Ovary (tissue), 9 donors: ENCODE measurements around the gene CEP162. TPM values are rescaled to one million over a fixed set of nuclear protein-coding genes. Genes with fewer than 3 reads are reported as not detected.

Experiments used
- DNase-seq, 5 donors: peaks; one replicate each; pipeline ENCODE4 v3.0.0-alpha.2; 2019 to 2020
- H3K27ac ChIP-seq, 2 donors: fragments of 200-600 bp; one replicate each; pipeline versions ENCODE4 v1.5.1 to v1.8.0; 2019 to 2022
- H3K27me3 ChIP-seq: fragments of 200-600 bp; one replicate; pipeline ENCODE4 v1.8.0; 2022
- H3K36me3 ChIP-seq: fragments of 200-600 bp; sonication (generic); one replicate; pipeline ENCODE4 v1.5.1; 2019
- H3K4me1 ChIP-seq: one replicate; pipeline ENCODE4 v1.8.1; 2013; ENCODE audit warnings: mild to moderate bottlenecking, moderate library complexity; ENCODE audit not compliant: insufficient read depth
- H3K4me3 ChIP-seq: fragments of 200-600 bp; sonication (generic); one replicate; pipeline ENCODE4 v1.5.1; 2017
- H3K9me3 ChIP-seq, 2 donors: fragments of 200-600 bp in 1 of 2; sonication (generic) in 1 of 2; one replicate each; pipeline versions ENCODE4 v1.5.1 to v1.8.1; 2013 to 2019; ENCODE audit warnings: mild to moderate bottlenecking in 1 of 2, moderate library complexity in 1 of 2
- EP300 ChIP-seq: sonication (generic); formaldehyde crosslinking; IDR thresholded peaks from one replicate; pipeline ENCODE4 v1.6.1; 2017; ENCODE audit warnings: antibody characterized with exemption
- POLR2A ChIP-seq: fragments of 450-650 bp; IDR thresholded peaks from one replicate; pipeline ENCODE4 v1.6.1; 2017; ENCODE audit warnings: antibody characterized with exemption, mild to moderate bottlenecking, moderate library complexity
- WGBS, 3 donors: extraction: QIAGEN DNeasy Blood & Tissue Kit in 1 of 3; methylation state at CpG; one replicate each; pipeline versions ENCODE4 v1.1.5 to v1.1.7; 2013 to 2017; 5-methylcytosine and 5-hydroxymethylcytosine counted together
- intact Hi-C, 4 donors: fragments of 100-400 bp; cut with DNase I; formaldehyde crosslinking; loops; one replicate each; pipeline versions ENCODE4 v1.11.0 to v1.15.1; 2022 to 2023
- polyA plus RNA-seq, 2 donors: library from polyadenylated mRNA; stranded (reverse); fragments of 200-250 nt in 1 of 2; fragments of 350-450 nt in 1 of 2; fragmentation: Illumina TruSeq in 1 of 2; extraction: RNeasy Lipid Tissue Mini Kit (QIAGEN cat#74804) in 1 of 2; gene quantifications; one replicate each; pipeline ENCODE4 v1.2.3, GENCODE V29; 2013 to 2014
- total RNA-seq, 7 donors: library from RNA; depleted of rRNA in 2 of 7; stranded (reverse); fragments of >200 nt in 2 of 7; fragmentation: NEBNext Ultra II Directional in 3 of 7; extraction: Animal tissue kit (Norgen Biotek cat#: 25700) in 3 of 7; gene quantifications; one replicate each; pipeline versions ENCODE4 v1.1.0 to v1.2.4, GENCODE V29; 2016 to 2023
- TF ChIP-seq, protein P1 (sequence below), 3 donors: fragments of 450-650 bp in 2 of 3; fragments of 200-600 bp in 1 of 3; IDR thresholded peaks; one replicate each; pipeline versions ENCODE4 v1.5.1 to v1.8.0; 2016 to 2022; ENCODE audit warnings: antibody characterized with exemption in 3 of 3, mild to moderate bottlenecking in 1 of 3
- donor health status: DM: no; HTN: no; CAD: no; lungs with moderate emphysema.
- donor health status: DM: no; HTN: no; CAD: no.
- donor health status: Bipolar disorder and iron deficiency.
- donor health status: DM: yes; HTN: yes; CAD: no.
- donor health status: DM: no; HTN: no; CAD: no.
- donor health status: DM: yes; HTN: yes; CAD: no.

CEP162 gene
- total and polyA plus RNA-seq, 9 donors: 5.3 to 16.8 (median 9.7) TPM

DNA sequence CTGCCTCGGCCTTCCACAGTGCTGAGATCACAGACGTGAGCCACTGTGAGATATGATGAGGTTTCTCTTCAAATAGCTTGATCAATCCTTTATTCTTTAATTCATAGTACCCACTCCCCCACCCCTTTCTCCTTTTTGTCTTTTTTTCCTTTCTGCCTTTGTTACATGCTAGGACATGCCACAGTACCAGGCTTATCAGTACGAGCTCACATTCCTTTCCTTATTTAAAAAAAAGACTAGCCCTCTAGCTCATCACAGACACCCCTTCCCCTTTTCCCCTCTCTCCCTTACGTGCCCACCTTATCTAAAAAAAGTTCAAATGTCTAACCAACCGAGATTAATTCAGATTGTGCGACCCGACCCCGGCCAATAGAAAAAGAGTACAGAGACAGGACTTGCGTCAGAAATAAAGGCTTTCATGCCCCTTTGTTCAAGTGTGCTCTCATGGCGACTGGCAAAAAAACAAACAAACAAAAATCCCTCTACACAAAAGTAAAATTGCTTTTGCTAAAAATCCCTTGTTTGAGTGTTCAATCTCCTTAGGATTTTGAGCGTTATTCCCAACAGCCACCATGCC lies 144.7 kb downstream of the CEP162 start:
- Histone ChIP-seq H3K27me3 (no peaks in the 10 kb centered on the region), H3K4me3 (no peak overlapping the region), H3K4me1 (no peaks in the 10 kb centered on the region), H3K27ac (no peak overlapping the region), H3K36me3 (no peaks in the 10 kb centered on the region), H3K9me3 (no peaks in the 10 kb centered on the region)
- DNase-seq: no peak
- intact Hi-C loops: no loop called here
- TF ChIP-seq POLR2A (no peak), EP300 (no peak)
- TF ChIP-seq, protein P1, sequence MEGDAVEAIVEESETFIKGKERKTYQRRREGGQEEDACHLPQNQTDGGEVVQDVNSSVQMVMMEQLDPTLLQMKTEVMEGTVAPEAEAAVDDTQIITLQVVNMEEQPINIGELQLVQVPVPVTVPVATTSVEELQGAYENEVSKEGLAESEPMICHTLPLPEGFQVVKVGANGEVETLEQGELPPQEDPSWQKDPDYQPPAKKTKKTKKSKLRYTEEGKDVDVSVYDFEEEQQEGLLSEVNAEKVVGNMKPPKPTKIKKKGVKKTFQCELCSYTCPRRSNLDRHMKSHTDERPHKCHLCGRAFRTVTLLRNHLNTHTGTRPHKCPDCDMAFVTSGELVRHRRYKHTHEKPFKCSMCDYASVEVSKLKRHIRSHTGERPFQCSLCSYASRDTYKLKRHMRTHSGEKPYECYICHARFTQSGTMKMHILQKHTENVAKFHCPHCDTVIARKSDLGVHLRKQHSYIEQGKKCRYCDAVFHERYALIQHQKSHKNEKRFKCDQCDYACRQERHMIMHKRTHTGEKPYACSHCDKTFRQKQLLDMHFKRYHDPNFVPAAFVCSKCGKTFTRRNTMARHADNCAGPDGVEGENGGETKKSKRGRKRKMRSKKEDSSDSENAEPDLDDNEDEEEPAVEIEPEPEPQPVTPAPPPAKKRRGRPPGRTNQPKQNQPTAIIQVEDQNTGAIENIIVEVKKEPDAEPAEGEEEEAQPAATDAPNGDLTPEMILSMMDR (IDR thresholded peaks at IDR 0.05): no peak
- 74 to 81% (median 78%) methylated on average over 11 of the region's 11 CpGs for WGBS, 3 donors

DNA sequence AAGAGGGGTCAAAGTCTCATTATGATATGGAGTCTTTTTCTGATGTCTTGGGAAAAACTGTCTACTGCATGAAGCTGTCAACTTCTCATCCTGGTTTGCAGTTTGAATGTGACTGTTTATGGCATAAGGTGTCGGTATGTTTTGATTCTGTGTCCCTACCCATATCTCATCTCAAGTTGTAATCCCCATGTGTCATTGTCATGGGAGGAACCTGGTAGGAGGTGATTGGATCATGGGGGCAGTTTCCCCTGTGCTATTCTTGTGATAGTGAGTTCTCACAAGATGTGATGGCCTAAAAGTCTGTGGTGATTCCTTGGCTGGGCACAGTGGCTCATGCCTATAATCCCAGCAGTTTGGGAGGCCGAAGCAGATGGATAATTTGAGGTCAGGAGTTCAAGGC lies 146.2 kb downstream of the CEP162 start:
- 83 to 93% (median 90%) methylated on average over 2 of the region's 2 CpGs for WGBS, 3 donors
- Histone ChIP-seq H3K4me1 (no peaks in the 10 kb centered on the region), H3K36me3 (no peaks in the 10 kb centered on the region), H3K27ac (no peak overlapping the region), H3K4me3 (no peak overlapping the region), H3K9me3 (no peaks in the 10 kb centered on the region), H3K27me3 (no peaks in the 10 kb centered on the region)
- DNase-seq: no peak
- no peak for TF ChIP-seq POLR2A
- TF ChIP-seq, protein P1 (IDR thresholded peaks at IDR 0.05): no peak
- no peak for TF ChIP-seq EP300
- intact Hi-C loops: no loop called here

DNA sequence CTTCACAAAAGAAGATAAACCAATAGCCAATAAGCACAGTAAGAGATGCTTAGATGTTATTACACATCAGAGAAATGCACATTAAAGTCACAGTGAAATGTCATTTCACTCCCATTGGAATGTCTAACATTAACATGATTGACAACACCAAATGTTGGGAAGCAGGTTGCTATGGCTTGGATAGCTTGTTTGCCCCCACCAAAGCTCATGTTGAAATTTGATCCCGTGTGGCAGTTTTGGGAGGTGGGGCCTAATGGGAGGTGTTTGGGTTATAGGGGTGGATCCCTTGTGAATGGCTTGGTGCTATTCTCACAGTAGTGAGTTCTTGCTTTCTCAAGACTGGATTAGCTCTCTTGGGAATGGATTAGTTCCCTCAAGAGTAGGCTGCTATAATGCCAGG lies 149.1 kb downstream of the CEP162 start:
- 24 to 55% (median 52%) methylated on average over 1 of the region's 1 CpG for WGBS, 3 donors
- no peaks in the 10 kb centered on the region for H3K4me1 ChIP-seq
- no peaks in the 10 kb centered on the region for H3K27me3 ChIP-seq
- no peaks in the 10 kb centered on the region for H3K9me3 ChIP-seq
- TF ChIP-seq, protein P1 (IDR thresholded peaks at IDR 0.05): no peak
- TF ChIP-seq EP300 (no peak), POLR2A (no peak)
- no peak for DNase-seq
- no peak overlapping the region for H3K27ac ChIP-seq
- H3K36me3 ChIP-seq: no peaks in the 10 kb centered on the region
- H3K4me3 ChIP-seq: no peak overlapping the region
- intact Hi-C loops: no loop called here

DNA sequence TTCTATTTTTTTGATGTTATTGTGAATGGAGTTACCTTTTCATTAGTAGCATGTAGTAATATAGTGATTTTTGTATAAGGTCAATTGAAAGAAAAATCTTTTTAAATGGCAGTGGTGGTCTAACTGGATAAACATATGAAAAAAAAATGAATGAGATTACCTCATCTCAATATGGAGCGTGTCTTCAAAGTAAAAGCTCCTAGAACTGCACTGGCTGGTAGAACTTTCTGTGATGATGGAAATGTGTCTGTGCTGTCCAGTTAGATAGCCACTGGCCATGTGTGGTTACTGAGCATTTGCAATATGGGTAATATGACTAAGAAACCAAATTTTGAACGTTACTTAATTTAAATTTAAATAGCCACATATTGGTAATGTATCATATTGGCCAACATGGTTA lies 149.8 kb downstream of the CEP162 start:
- Histone ChIP-seq H3K4me3 (no peak overlapping the region), H3K9me3 (no peaks in the 10 kb centered on the region), H3K36me3 (no peaks in the 10 kb centered on the region), H3K27ac (no peak overlapping the region), H3K27me3 (no peaks in the 10 kb centered on the region), H3K4me1 (no peaks in the 10 kb centered on the region)
- no peak for TF ChIP-seq EP300
- intact Hi-C loops: no loop called here
- DNase-seq: no peak
- WGBS, 3 donors: 80 to 92% (median 87%) methylated on average over 2 of the region's 2 CpGs

DNA sequence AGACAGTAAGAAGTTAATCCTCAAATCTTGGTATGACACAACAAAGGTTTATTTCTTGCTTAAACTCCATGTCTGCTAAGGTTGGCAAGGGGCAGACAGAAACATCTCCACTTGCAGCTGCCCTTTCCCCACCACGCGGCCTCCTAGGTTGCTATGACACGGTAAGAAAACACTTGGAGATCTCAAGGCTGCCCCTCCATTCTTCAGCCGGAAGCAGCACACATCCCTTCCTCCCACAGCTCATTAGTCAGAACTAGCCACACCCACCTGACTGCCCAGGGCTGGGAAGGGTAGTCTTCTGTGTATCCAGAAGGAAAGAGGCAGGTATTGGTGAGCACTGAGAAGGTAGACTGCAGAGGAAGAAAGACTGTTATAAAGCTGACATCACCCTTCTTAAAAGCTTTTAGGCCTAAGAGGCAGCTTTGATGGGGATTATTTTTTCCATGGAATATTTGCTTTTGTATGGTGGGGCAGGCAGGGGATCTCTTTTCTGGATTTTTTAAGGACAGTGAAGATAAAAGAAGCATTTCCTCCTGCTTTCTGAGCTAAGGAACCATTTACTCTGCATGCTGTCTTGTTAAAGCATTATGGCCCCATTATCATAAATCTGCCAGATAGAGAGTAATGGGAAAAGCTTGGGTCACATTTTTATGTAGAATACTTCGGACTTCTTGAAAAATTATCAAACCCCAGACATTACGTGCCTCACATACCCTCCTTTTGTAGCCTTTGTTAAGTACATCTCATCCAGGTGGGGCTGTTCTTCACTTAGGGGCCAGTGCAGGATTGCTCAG lies 152.3 kb downstream of the CEP162 start:
- H3K27me3 ChIP-seq: no peaks in the 10 kb centered on the region
- no peak overlapping the region for H3K27ac ChIP-seq
- no peaks in the 10 kb centered on the region for H3K4me1 ChIP-seq
- TF ChIP-seq EP300: no peak
- TF ChIP-seq, protein P1 (IDR thresholded peaks at IDR 0.05): no peak
- H3K36me3 ChIP-seq: no peaks in the 10 kb centered on the region
- H3K9me3 ChIP-seq: no peaks in the 10 kb centered on the region
- WGBS, 3 donors: 25 to 27% (median 25%) methylated on average over 6 of the region's 6 CpGs
- H3K4me3 ChIP-seq: no peak overlapping the region
- DNase-seq: peak in 2 of 5 donors; percentile 18 to 21
- intact Hi-C loops: no loop called here
